Muscle of arm (tissue), 12 donors: ENCODE data around the gene CSPG4. TPM values are rescaled to one million over a fixed set of nuclear protein-coding genes. Genes with fewer than 3 reads are reported as not detected.
"Not testable (repeated sequence)": the region's sequence is repeated elsewhere in the genome, so short reads cannot be mapped to it uniquely, and the experiment has no call there.

ENCODE experiments used
- DNase-seq: peaks from one replicate; pipeline ENCODE4 v3.0.0-alpha.2; 2013
- polyA plus RNA-seq, 12 donors: library from polyadenylated mRNA; unstranded; fragments of 120-200 nt; gene quantifications; one replicate each; pipeline ENCODE4 v1.2.1, GENCODE V29; 2013; ENCODE audit not compliant: insufficient read length in 12 of 12

Gene CSPG4
- polyA plus RNA-seq, 12 donors: 44.2 to 157 (median 72.2) TPM; not detected in 1

GRCh38 chr15:75748882-75749281, 36.2 kb upstream of the CSPG4 start:
- not testable (repeated sequence) for DNase-seq

GRCh38 chr15:75747121-75747520, 34.5 kb upstream of the CSPG4 start:
- not testable (repeated sequence) for DNase-seq

GRCh38 chr15:75745305-75745704, 32.7 kb upstream of the CSPG4 start:
- DNase-seq: no peak

- DNase-seq: not testable (repeated sequence)
These were observed 29.7 kb upstream of the CSPG4 start for GRCh38 chr15:75742346-75742745.

- no peak for DNase-seq
These were observed 27.1 kb upstream of the CSPG4 start for GRCh38 chr15:75739791-75740190.

GRCh38 chr15:75738647-75739325, 26.1 kb upstream of the CSPG4 start:
- peak; percentile 89 for DNase-seq

- no peak for DNase-seq
These were observed 25.5 kb upstream of the CSPG4 start for GRCh38 chr15:75738014-75738646.

- DNase-seq: not testable (repeated sequence)
These were observed 24.7 kb upstream of the CSPG4 start for GRCh38 chr15:75737116-75738013.

- no peak for DNase-seq
These were observed 23.6 kb upstream of the CSPG4 start for GRCh38 chr15:75736256-75736655.

GRCh38 chr15:75734861-75735760, 22.5 kb upstream of the CSPG4 start:
- not testable (repeated sequence) for DNase-seq

GRCh38 chr15:75733761-75734651, 21.4 kb upstream of the CSPG4 start:
- DNase-seq: no peak

GRCh38 chr15:75732809-75733451, 20.3 kb upstream of the CSPG4 start:
- DNase-seq: peak; percentile 83

- DNase-seq: no peak
These were observed 19.6 kb upstream of the CSPG4 start for GRCh38 chr15:75732177-75732808.

- peak; percentile 75 for DNase-seq
These were observed 18.9 kb upstream of the CSPG4 start for GRCh38 chr15:75731248-75732151.

GRCh38 chr15:75730376-75731247, 18.0 kb upstream of the CSPG4 start:
- not testable (repeated sequence) for DNase-seq

- DNase-seq: no peak
These were observed 16.9 kb upstream of the CSPG4 start for GRCh38 chr15:75729326-75730069.
